K562 (cell line): ENCODE measurements around the gene PPP1R37. TPM values are rescaled to one million over a fixed set of nuclear protein-coding genes. Genes with fewer than 3 reads are reported as not detected.

ENCODE experiments used
- ATAC-seq: fragments of 200-7000 bp; cut with Tn5 transposase; 3 replicates; pipeline ENCODE4 v1.9.1; 2020; ENCODE audit warnings: moderate library complexity
- BruUV-seq: library from RNA; stranded (reverse); fragments of 400-500 nt; replicated peaks from 2 replicates; lab custom pipeline; 2021; lab: Mats Ljungman, UMichigan
- CTCF ChIA-PET: fragments of 300-600 bp; formaldehyde crosslinking; extraction: SDS; loops from one replicate; lab custom pipeline; 2021; ENCODE audit warnings: low intra/inter-chr PET ratio; lab: Yijun Ruan, JAX
- POLR2A ChIA-PET: fragments of 300-600, 350-650 bp; sonication (Branson Sonifier 250); formaldehyde crosslinking; extraction: SDS; loops from one replicate; lab custom pipeline; 2021; ENCODE audit warnings: antibody characterized with exemption, inconsistent platforms; lab: Yijun Ruan, JAX
- DNase-seq, 4 experiments: peaks; one replicate each; pipeline versions ENCODE4 v3.0.0 to v3.0.0-alpha.2; 2011 to 2018; ENCODE audit warnings: low spot score in 3 of 4, mixed read lengths in 3 of 4; ENCODE audit errors: extremely low read depth in 1 of 4
- FAIRE-seq: peaks from 2 replicates; lab custom pipeline; 2011; peaks lifted over from hg19 to GRCh38; lab: Jason Lieb, UNC
- H2AFZ ChIP-seq: 2 replicates; pipeline ENCODE4 v1.6.0; 2011; ENCODE audit warnings: low read depth, low read length, control low read depth, inconsistent platforms
- H3K27ac ChIP-seq: fragments of 200-600 bp; 3 replicates; pipeline ENCODE4 v1.8.0; 2011; ENCODE audit warnings: low read depth, mild to moderate bottlenecking, control low read depth, inconsistent platforms, low read length, moderate library complexity, mixed read lengths; ENCODE audit errors: extremely low read depth
- H3K27me3 ChIP-seq, 2 experiments: fragments of 300-600 bp in 1 of 2; 2 replicates in 1 of 2; 3 replicates in 1 of 2; pipeline versions ENCODE4 v1.6.0 to v1.8.0; 2011; ENCODE audit warnings: inconsistent platforms in 2 of 2, low read length in 2 of 2, mild to moderate bottlenecking in 1 of 2, mixed read lengths in 1 of 2, moderate library complexity in 1 of 2; ENCODE audit not compliant: control insufficient read depth in 2 of 2, insufficient read depth in 2 of 2
- H3K36me3 ChIP-seq: fragments of 300-600 bp; 3 replicates; pipeline ENCODE4 v1.8.0; 2011; ENCODE audit warnings: mild to moderate bottlenecking, low read length, inconsistent platforms; ENCODE audit not compliant: control insufficient read depth, insufficient read depth
- H3K4me1 ChIP-seq, 2 experiments: fragments of 200-600 bp in 1 of 2; replicated peaks in 1 of 2; 2 replicates in 1 of 2; 3 replicates in 1 of 2; pipeline versions ENCODE4 v1.5.1 to v1.8.0; 2011; ENCODE audit warnings: inconsistent platforms in 2 of 2, low read length in 2 of 2, mild to moderate bottlenecking in 1 of 2, mixed read lengths in 1 of 2, moderate library complexity in 1 of 2; ENCODE audit not compliant: control insufficient read depth in 2 of 2, insufficient read depth in 2 of 2
- H3K4me2 ChIP-seq: 2 replicates; pipeline ENCODE4 v1.6.1; 2011; ENCODE audit warnings: low read length, control low read depth, inconsistent platforms, mixed read lengths; ENCODE audit not compliant: insufficient read depth
- H3K4me3 ChIP-seq: fragments of 200-600 bp; sonication (generic), shearing (Covaris generic); 2 replicates; pipeline ENCODE4 v1.5.1; 2016; ENCODE audit warnings: control low read depth, inconsistent platforms
- H3K79me2 ChIP-seq: fragments of 200-600 bp; 3 replicates; pipeline ENCODE4 v1.8.0; 2011; ENCODE audit warnings: low read length, inconsistent platforms; ENCODE audit not compliant: control insufficient read depth, insufficient read depth
- H3K9ac ChIP-seq, 2 experiments: 2 replicates each; pipeline versions ENCODE4 v1.6.0 to v1.6.1; 2011; ENCODE audit warnings: low read depth in 2 of 2, low read length in 2 of 2, control low read depth in 1 of 2, inconsistent platforms in 1 of 2, mild to moderate bottlenecking in 1 of 2, mixed read lengths in 1 of 2; ENCODE audit not compliant: insufficient read depth in 1 of 2
- H3K9me1 ChIP-seq: one replicate; pipeline ENCODE4 v1.6.0; 2011; ENCODE audit warnings: inconsistent platforms, mild to moderate bottlenecking, low read length, moderate library complexity; ENCODE audit not compliant: control insufficient read depth, insufficient read depth
- H3K9me3 ChIP-seq: replicated peaks from 2 replicates; pipeline ENCODE4 v1.5.1; 2011; ENCODE audit warnings: low read depth, low read length, inconsistent platforms; ENCODE audit not compliant: control insufficient read depth, insufficient read depth
- H4K20me1 ChIP-seq: replicated peaks from 2 replicates; pipeline ENCODE4 v1.6.1; 2011; ENCODE audit warnings: low read length, inconsistent platforms, mixed read lengths; ENCODE audit not compliant: control insufficient read depth, insufficient read depth
- ATF6 ChIP-seq: sonication (generic); formaldehyde crosslinking; IDR thresholded peaks from 2 replicates; pipeline ENCODE4 v1.4.0; 2020; ENCODE audit warnings: mild to moderate bottlenecking, missing genetic modification reagents
- BCLAF1 ChIP-seq, 2 experiments: fragments of 450-650 bp in 1 of 2; IDR thresholded peaks; 2 replicates each; pipeline ENCODE4 v1.6.1; 2011 to 2017; ENCODE audit warnings: low read depth in 2 of 2, antibody characterized with exemption in 1 of 2, borderline replicate concordance in 1 of 2, low read length in 1 of 2, mild to moderate bottlenecking in 1 of 2, mixed read lengths in 1 of 2; ENCODE audit not compliant: control insufficient read depth in 1 of 2
- CBFB ChIP-seq: sonication (generic); formaldehyde crosslinking; IDR thresholded peaks from 2 replicates; pipeline ENCODE4 v1.4.0; 2020; ENCODE audit warnings: mild to moderate bottlenecking, missing genetic modification reagents
- DACH1 ChIP-seq: fragments of 450-650 bp; IDR thresholded peaks from 2 replicates; pipeline ENCODE4 v1.6.1; 2018; ENCODE audit not compliant: partially characterized antibody
- ELF1 ChIP-seq: fragments of 200-800 bp; sonication (Bioruptor generic); IDR thresholded peaks from 2 replicates; pipeline ENCODE4 v1.6.1; 2016; ENCODE audit warnings: missing genetic modification characterization, missing compliant biosample characterization
- FOXP4 ChIP-seq: sonication (generic); formaldehyde crosslinking; IDR thresholded peaks from 2 replicates; pipeline ENCODE4 v1.8.0; 2022; ENCODE audit warnings: mild to moderate bottlenecking, missing genetic modification reagents, borderline replicate concordance
- KDM2B ChIP-seq: fragments of 250-450 bp; sonication (Bioruptor Pico); IDR thresholded peaks from 2 replicates; pipeline ENCODE4 v1.8.0; 2021; ENCODE audit warnings: mild to moderate bottlenecking, moderate library complexity
- SMAD4 ChIP-seq: fragments of 250-450 bp; sonication (Bioruptor Pico); conservative IDR thresholded peaks from 2 replicates; pipeline ENCODE4 v1.8.0; 2021; ENCODE audit warnings: inconsistent platforms, mild to moderate bottlenecking, moderate library complexity
- TRIM28 ChIP-seq: fragments of 450-650 bp; IDR thresholded peaks from 2 replicates; pipeline ENCODE4 v1.6.1; 2017
- ZNF263 ChIP-seq: sonication (generic); formaldehyde crosslinking; IDR thresholded peaks from 2 replicates; pipeline ENCODE4 v1.8.0; 2022; ENCODE audit warnings: mild to moderate bottlenecking, missing genetic modification reagents, borderline replicate concordance
- ZNF589 ChIP-seq: fragments of 200-800 bp; sonication (Bioruptor generic); IDR thresholded peaks from 2 replicates; pipeline ENCODE4 v1.6.1; 2016; ENCODE audit warnings: low read depth, missing genetic modification characterization, missing compliant biosample characterization
- ZNF655 ChIP-seq: fragments of 250-450 bp; sonication (Bioruptor Pico); IDR thresholded peaks from 2 replicates; pipeline ENCODE4 v1.5.0; 2021
- WGBS: fragments of 100-300 bp; shearing (Covaris generic); methylation state at CpG from one replicate; pipeline ENCODE4 v1.1.6; 2016; ENCODE audit warnings: low coverage, mixed read lengths; ENCODE audit not compliant: insufficient coverage; ENCODE audit errors: missing lambda C conversion rate; 5-methylcytosine and 5-hydroxymethylcytosine counted together
- in situ Hi-C: fragments of 300-500 bp; cut with MboI; formaldehyde crosslinking; loops from 4 replicates; pipeline ENCODE4 v1.15.0; 2018; ENCODE audit warnings: inconsistent platforms, mixed read lengths
- intact Hi-C: fragments of 100-400 bp; cut with micrococcal nuclease; formaldehyde crosslinking; loops from 2 replicates; pipeline ENCODE4 v1.14.2; 2022
- polyA plus RNA-seq, 8 experiments: library from polyadenylated mRNA; depleted of rRNA in 4 of 8; stranded (reverse) in 5 of 8; unstranded in 3 of 8; fragments of >200 nt; fragmentation: Nextera tagmentation in 2 of 8; fragmentation: Illumina TruSeq in 1 of 8; extraction: Ambion mirVana in 2 of 8; extraction: Trizol in 1 of 8; gene quantifications; 2 replicates each; pipeline versions ENCODE4 v1.2.1 to v1.2.3, GENCODE V29; 2011 to 2014; ENCODE audit warnings: inconsistent platforms in 1 of 8, missing spikeins in 1 of 8
- total RNA-seq, 7 experiments: library from RNA; depleted of rRNA in 6 of 7; stranded (reverse); fragments of >200 nt in 6 of 7; fragmentation: Illumina TruSeq in 2 of 7; extraction: Trizol in 2 of 7; gene quantifications; 2 replicates each; pipeline versions ENCODE4 v1.2.1 to v1.2.3, GENCODE V29; 2011 to 2021; ENCODE audit warnings: low replicate concordance in 1 of 7

Gene PPP1R37
- total and polyA plus RNA-seq, 9 of the 15 experiments (the other 6 are each of a cell fraction or from before 2014, with no cell fraction given), result 0.04 to 20.3 (median 7.3) TPM

- H3K9ac ChIP-seq, result no peak overlapping the region; a peak in 1 of 4 replicates
- H3K4me1 ChIP-seq, result peaks cover 0 to 63% of the 10 kb centered on the region in 2 experiments; a peak in 2 of 5 replicates
- WGBS, result 98% methylated on average over 18 of the region's 33 CpGs
- no peak overlapping the region for H2AFZ ChIP-seq
- ChIA-PET POLR2A (interaction anchor here (0.8 to 1.1 kb wide), 2 partner anchors 15 to 19 kb away, joined by 3 to 4 read pairs; partner anchors contain the start of gene NKPD1), CTCF (no interaction called here)
- DNase-seq (no peak), FAIRE-seq (no peak), ATAC-seq (no peak)
- peaks cover 10% of the 10 kb centered on the region; the same call in 1 of the 3 replicates for H3K79me2 ChIP-seq
- peaks cover 54% of the 10 kb centered on the region; the same call in 1 of the 3 replicates for H3K36me3 ChIP-seq
- no TSS peak for BruUV-seq
- in situ Hi-C loops, result no loop called here
- no peak overlapping the region for H3K27ac ChIP-seq
- intact Hi-C loops, result no loop called here
- no peaks in the 10 kb centered on the region for H3K27me3 ChIP-seq
- no peaks in the 10 kb centered on the region for H3K9me3 ChIP-seq
- H4K20me1 ChIP-seq, result peaks cover 3% of the 10 kb centered on the region; the same call in 1 of the 2 replicates
- no peak overlapping the region for H3K4me3 ChIP-seq
- no peaks in the 10 kb centered on the region for H3K9me1 ChIP-seq
- no peak overlapping the region for H3K4me2 ChIP-seq
- no peak for TF ChIP-seq DACH1
- TF ChIP-seq ATF6 (CRISPR knock-in tag), result no peak
- TF ChIP-seq FOXP4 (CRISPR knock-in tag), result no peak
- no peak for TF ChIP-seq KDM2B (CRISPR knock-in tag)
- TF ChIP-seq ZNF263, result no peak
- TF ChIP-seq CBFB (CRISPR knock-in tag), result no peak
- TF ChIP-seq ELF1 (tag), result no peak
- TF ChIP-seq ZNF655 (CRISPR knock-in tag), result no peak
- TF ChIP-seq SMAD4 (CRISPR knock-in tag), result no peak
- no peak for TF ChIP-seq ZNF589 (CRISPR knock-in tag)
- no peak for TF ChIP-seq BCLAF1 (IDR thresholded peaks at IDR 0.05; ENCODE audit: borderline replicate concordance in 1 of 2, control insufficient read depth in 1 of 2, low read depth in 2 of 2, low read length in 1 of 2)
- TF ChIP-seq TRIM28, result no peak
Observed at GRCh38 chr19:45142016-45142725, 49.2 kb downstream of the PPP1R37 start.
